Activated T-helper 2 cell treated with anti-CD3 and anti-CD28 coated beads, Interferon-gamma antibody, Interleukin-2, Interleukin-4, amounts not matched to agents 10 μg/mL and 5 μg/mL and 100 μg/mL, durations not matched to agents 14 hours and 24 hours and 36 hours (primary cell): ENCODE measurements around the gene IL1F10. TPM values are rescaled to one million over a fixed set of nuclear protein-coding genes. Genes with fewer than 3 reads are reported as not detected.

Experiments used
- DNase-seq: peaks from one replicate; pipeline ENCODE4 v3.0.0; 2021; ENCODE audit warnings: low spot score
- H3K27ac Mint-ChIP-seq: one replicate; pipeline ENCODE4 v1.8.0; 2021; ENCODE audit warnings: mixed read lengths
- H3K27me3 Mint-ChIP-seq: one replicate; pipeline ENCODE4 v1.8.0; 2021; ENCODE audit warnings: low read depth, mixed read lengths
- H3K36me3 Mint-ChIP-seq: one replicate; pipeline ENCODE4 v1.8.0; 2021; ENCODE audit warnings: low read depth, mixed read lengths
- H3K4me1 Mint-ChIP-seq: one replicate; pipeline ENCODE4 v1.8.0; 2021; ENCODE audit warnings: low read depth, mixed read lengths
- H3K4me3 Mint-ChIP-seq: one replicate; pipeline ENCODE4 v1.8.0; 2021; ENCODE audit warnings: low read depth, mild to moderate bottlenecking, moderate library complexity, mixed read lengths
- H3K9me3 Mint-ChIP-seq: one replicate; pipeline ENCODE4 v1.8.0; 2021; ENCODE audit warnings: mixed read lengths
- intact Hi-C: fragments of 100-400 bp; cut with micrococcal nuclease; formaldehyde crosslinking; loops from one replicate; pipeline ENCODE4 v1.15.1; 2023
- total RNA-seq: library from RNA; stranded (reverse); gene quantifications from 2 replicates; pipeline ENCODE4 v1.2.3, GENCODE V29; 2022

The IL1F10 gene
- total RNA-seq, 1 donor from 2014 or later: not detected

DNA sequence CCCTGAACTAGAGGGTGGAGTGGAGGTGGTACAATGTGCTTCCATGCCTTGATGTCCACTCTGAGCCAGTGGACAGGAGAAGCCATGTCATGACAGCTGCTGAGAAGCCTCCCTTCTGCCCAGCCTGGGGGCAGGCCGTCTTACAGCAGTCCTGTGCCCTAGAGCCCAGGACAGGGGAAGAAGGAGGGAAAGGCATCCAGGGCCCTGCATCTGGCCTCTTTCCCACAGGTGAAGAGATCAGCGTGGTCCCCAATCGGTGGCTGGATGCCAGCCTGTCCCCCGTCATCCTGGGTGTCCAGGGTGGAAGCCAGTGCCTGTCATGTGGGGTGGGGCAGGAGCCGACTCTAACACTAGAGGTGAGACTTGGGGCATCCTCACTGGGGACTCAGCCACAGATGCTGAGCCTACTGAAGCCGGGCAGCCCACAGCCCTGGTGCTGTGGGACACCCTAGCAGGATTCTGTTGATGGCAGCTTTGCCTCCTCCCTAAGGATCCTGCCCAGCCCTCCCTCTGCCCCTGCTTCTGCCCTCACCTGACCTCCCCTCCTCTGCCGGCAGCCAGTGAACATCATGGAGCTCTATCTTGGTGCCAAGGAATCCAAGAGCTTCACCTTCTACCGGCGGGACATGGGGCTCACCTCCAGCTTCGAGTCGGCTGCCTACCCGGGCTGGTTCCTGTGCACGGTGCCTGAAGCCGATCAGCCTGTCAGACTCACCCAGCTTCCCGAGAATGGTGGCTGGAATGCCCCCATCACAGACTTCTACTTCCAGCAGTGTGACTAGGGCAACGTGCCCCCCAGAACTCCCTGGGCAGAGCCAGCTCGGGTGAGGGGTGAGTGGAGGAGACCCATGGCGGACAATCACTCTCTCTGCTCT lies 5.6 kb upstream of the IL1F10 start:
- H3K36me3 Mint-ChIP-seq: no peaks in the 10 kb centered on the region
- intact Hi-C loops: no loop called here
- H3K27ac Mint-ChIP-seq: no peak overlapping the region
- no peak for DNase-seq
- H3K4me1 Mint-ChIP-seq: peaks cover 3% of the 10 kb centered on the region
- peaks cover 8% of the 10 kb centered on the region for H3K27me3 Mint-ChIP-seq
- H3K9me3 Mint-ChIP-seq: peaks cover 4% of the 10 kb centered on the region
- no peak overlapping the region for H3K4me3 Mint-ChIP-seq

GRCh38 chr2:113064281-113064680 lies 3.5 kb upstream of the IL1F10 start:
- intact Hi-C loops: no loop called here
- peaks cover 4% of the 10 kb centered on the region for H3K9me3 Mint-ChIP-seq
- H3K4me3 Mint-ChIP-seq: no peak overlapping the region
- DNase-seq: no peak
- peaks cover 3% of the 10 kb centered on the region for H3K4me1 Mint-ChIP-seq
- peaks cover 9% of the 10 kb centered on the region for H3K27me3 Mint-ChIP-seq
- no peaks in the 10 kb centered on the region for H3K36me3 Mint-ChIP-seq
- H3K27ac Mint-ChIP-seq: no peak overlapping the region

GRCh38 chr2:113064898-113065297 lies 2.9 kb upstream of the IL1F10 start:
- no peak overlapping the region for H3K4me3 Mint-ChIP-seq
- DNase-seq: no peak
- intact Hi-C loops: no loop called here
- no peaks in the 10 kb centered on the region for H3K36me3 Mint-ChIP-seq
- H3K27me3 Mint-ChIP-seq: peaks cover 14% of the 10 kb centered on the region
- H3K4me1 Mint-ChIP-seq: peaks cover 3% of the 10 kb centered on the region
- peaks cover 4% of the 10 kb centered on the region for H3K9me3 Mint-ChIP-seq
- no peak overlapping the region for H3K27ac Mint-ChIP-seq

GRCh38 chr2:113068249-113068648 lies 479 bp downstream of the IL1F10 start:
- H3K9me3 Mint-ChIP-seq: peaks cover 4% of the 10 kb centered on the region
- H3K27ac Mint-ChIP-seq: no peak overlapping the region
- no peaks in the 10 kb centered on the region for H3K4me1 Mint-ChIP-seq
- peaks cover 17% of the 10 kb centered on the region for H3K27me3 Mint-ChIP-seq
- intact Hi-C loops: no loop called here
- DNase-seq: no peak
- H3K36me3 Mint-ChIP-seq: no peaks in the 10 kb centered on the region
- H3K4me3 Mint-ChIP-seq: no peak overlapping the region

- Mint-ChIP-seq H3K4me1 (no peaks in the 10 kb centered on the region), H3K36me3 (no peaks in the 10 kb centered on the region), H3K4me3 (no peak overlapping the region), H3K9me3 (peaks cover 4% of the 10 kb centered on the region), H3K27ac (no peak overlapping the region), H3K27me3 (peaks cover 17% of the 10 kb centered on the region)
- DNase-seq: no peak
- intact Hi-C loops: no loop called here
Observed at GRCh38 chr2:113068706-113069485, 1.1 kb downstream of the IL1F10 start.

DNA sequence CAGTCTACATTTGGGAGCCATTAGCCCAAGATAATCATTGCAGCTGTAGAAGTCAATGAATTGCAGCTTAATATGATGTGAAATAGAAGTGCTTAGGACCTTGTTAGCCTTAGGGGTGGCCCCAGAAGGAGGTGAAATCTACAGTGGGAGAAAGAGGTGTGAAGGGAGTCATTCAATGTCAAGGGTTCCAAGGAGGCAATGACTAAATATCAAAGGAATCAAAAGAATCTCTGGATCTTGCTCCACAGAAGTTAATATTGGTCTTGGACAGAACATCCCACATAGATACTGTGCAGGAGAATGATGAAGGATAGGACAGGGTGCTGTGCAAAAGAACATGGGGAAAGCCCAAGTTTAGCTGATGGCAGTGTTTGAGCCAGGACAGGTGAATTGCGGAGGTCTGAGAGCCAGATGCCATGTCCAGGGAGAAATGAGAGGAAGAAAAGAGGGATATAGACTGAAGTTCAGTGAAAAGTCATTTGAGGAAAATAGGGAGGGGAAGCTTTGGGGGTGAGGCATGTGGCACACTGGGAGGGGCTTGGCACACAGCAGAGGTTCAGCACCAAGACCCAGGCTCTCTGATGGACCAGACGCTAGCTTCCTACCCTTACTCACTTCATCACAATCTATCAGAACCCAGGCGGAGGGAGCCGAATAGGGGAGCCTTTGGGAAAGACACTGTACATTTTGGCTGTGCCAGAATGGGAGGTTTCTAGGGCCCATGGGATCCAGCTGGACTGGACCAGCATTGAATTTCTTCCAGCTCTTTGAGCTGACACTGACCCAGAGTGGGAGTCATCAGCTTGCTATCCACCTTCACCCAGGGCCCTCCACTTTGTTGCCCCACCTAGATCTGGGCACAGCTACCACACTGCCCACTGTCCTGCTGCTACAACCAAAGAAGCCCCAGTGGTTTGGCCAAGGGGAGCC lies 2.2 kb downstream of the IL1F10 start:
- no peaks in the 10 kb centered on the region for H3K36me3 Mint-ChIP-seq
- H3K4me3 Mint-ChIP-seq: no peak overlapping the region
- intact Hi-C loops: no loop called here
- peaks cover 2% of the 10 kb centered on the region for H3K4me1 Mint-ChIP-seq
- no peak for DNase-seq
- H3K9me3 Mint-ChIP-seq: peaks cover 4% of the 10 kb centered on the region
- H3K27ac Mint-ChIP-seq: no peak overlapping the region
- peaks cover 17% of the 10 kb centered on the region for H3K27me3 Mint-ChIP-seq

- intact Hi-C loops: no loop called here
- Mint-ChIP-seq H3K27me3 (peaks cover 15% of the 10 kb centered on the region), H3K4me3 (no peak overlapping the region), H3K9me3 (peaks cover under 1% of the 10 kb centered on the region), H3K27ac (no peak overlapping the region), H3K36me3 (no peaks in the 10 kb centered on the region), H3K4me1 (peaks cover 6% of the 10 kb centered on the region)
- DNase-seq: no peak
Observed at GRCh38 chr2:113070606-113070975, 2.8 kb downstream of the IL1F10 start.

DNA sequence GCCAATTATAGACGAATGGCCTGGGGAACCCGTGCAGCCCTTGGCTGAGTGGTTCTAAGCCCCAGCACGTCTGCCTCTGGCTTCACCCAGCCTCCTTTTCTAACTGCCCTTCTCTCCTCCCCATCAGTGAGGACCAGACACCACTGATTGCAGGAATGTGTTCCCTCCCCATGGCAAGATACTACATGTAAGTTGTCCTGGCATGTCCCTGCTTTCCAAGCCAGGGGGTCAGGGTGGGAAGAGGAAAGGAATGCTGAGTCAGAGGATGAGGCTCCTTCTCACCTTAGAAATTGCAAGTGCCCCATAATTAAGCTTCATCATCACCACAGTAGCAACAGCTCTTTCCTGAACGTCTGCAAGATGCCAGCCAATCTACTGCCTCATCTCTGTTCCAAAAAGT lies 4.8 kb downstream of the IL1F10 start:
- intact Hi-C loops: no loop called here
- peaks cover 6% of the 10 kb centered on the region for H3K4me1 Mint-ChIP-seq
- peaks cover 21% of the 10 kb centered on the region for H3K27me3 Mint-ChIP-seq
- no peak for DNase-seq
- H3K9me3 Mint-ChIP-seq: no peaks in the 10 kb centered on the region
- H3K36me3 Mint-ChIP-seq: no peaks in the 10 kb centered on the region
- H3K27ac Mint-ChIP-seq: no peak overlapping the region
- no peak overlapping the region for H3K4me3 Mint-ChIP-seq

DNA sequence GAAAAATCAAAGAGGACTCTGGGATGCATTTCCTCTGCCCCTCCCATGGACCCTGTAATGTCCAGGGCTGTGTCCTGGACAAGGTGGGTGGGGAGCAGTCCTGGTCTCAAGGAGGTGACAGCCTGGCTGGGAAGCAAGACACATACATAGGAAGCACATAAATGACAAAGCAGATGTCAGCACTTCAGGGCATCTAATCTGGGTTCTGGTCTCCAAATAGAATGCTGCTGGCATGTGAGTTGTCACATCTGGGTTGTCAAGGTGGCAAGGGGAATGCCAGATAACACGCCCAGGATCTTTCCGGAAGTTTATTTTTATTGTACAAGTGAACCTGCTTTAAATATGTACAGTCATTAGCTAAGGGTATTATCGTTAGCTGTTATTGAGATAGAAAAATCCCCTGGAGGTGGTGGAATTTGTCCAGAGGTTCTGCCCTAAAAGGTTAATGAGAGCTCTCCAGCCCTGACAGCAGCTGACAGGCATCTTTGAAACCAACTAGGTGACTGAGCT lies 5.6 kb downstream of the IL1F10 start:
- intact Hi-C loops: no loop called here
- no peak for DNase-seq
- Mint-ChIP-seq H3K27me3 (peaks cover 24% of the 10 kb centered on the region), H3K4me1 (peaks cover 6% of the 10 kb centered on the region), H3K36me3 (no peaks in the 10 kb centered on the region), H3K9me3 (no peaks in the 10 kb centered on the region), H3K4me3 (no peak overlapping the region), H3K27ac (no peak overlapping the region)

DNA sequence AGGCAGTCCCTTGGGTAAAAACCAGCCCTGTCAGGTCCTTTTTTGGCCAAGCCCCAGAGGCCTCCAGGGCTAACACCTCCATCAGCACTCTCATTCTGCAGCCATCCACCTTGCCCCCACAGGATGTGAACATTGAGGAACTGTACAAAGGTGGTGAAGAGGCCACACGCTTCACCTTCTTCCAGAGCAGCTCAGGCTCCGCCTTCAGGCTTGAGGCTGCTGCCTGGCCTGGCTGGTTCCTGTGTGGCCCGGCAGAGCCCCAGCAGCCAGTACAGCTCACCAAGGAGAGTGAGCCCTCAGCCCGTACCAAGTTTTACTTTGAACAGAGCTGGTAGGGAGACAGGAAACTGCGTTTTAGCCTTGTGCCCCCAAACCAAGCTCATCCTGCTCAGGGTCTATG lies 7.3 kb downstream of the IL1F10 start:
- DNase-seq: no peak
- Mint-ChIP-seq H3K4me1 (peaks cover 6% of the 10 kb centered on the region), H3K27me3 (peaks cover 13% of the 10 kb centered on the region), H3K36me3 (no peaks in the 10 kb centered on the region), H3K27ac (no peak overlapping the region), H3K9me3 (no peaks in the 10 kb centered on the region), H3K4me3 (no peak overlapping the region)
- intact Hi-C loops: no loop called here

- H3K4me1 Mint-ChIP-seq: peaks cover 6% of the 10 kb centered on the region
- no peaks in the 10 kb centered on the region for H3K36me3 Mint-ChIP-seq
- no peak overlapping the region for H3K4me3 Mint-ChIP-seq
- intact Hi-C loops: no loop called here
- H3K9me3 Mint-ChIP-seq: no peaks in the 10 kb centered on the region
- DNase-seq: no peak
- H3K27ac Mint-ChIP-seq: no peak overlapping the region
- peaks cover 12% of the 10 kb centered on the region for H3K27me3 Mint-ChIP-seq
Observed at GRCh38 chr2:113075600-113075999, 7.8 kb downstream of the IL1F10 start.

DNA sequence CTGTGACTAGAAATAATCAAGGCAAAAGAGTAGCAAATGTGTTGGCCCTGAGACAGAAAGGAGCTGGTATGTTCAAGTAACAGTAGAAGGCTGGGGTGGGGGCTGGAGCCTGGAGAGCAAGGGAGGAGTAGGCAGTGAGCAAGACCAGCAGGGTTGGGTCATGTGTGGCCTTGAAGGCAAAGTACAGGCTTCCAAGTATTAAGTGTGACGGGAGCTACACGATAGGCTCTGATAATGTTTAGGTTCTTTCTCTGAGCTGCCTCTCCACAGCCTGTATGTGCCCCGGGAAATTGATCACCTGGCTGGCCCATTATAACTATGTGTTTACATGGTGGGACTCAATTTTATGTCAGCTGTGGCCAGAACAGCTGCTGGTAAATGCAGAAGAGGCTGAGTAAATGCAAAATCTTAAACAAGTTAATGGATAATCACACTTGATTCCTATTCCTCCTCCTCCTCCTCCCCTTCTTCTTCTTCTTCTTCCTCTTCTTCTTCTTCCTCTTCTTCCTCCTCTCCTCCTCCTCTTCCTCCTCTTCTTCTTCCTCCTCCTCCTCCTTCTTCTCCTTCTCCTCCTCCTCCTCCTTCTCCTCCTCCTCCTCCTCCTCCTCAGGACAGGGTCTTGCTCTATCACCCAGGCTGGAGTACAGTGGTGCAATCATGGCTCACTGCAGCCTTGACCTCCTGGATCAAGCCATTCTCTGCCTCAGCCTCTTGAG lies 9.3 kb downstream of the IL1F10 start:
- Mint-ChIP-seq H3K27me3 (peaks cover 11% of the 10 kb centered on the region), H3K27ac (no peak overlapping the region)

More for the DNA sequence above, 9.3 kb downstream of the IL1F10 start:
- Mint-ChIP-seq H3K4me3 (no peak overlapping the region), H3K4me1 (peaks cover 6% of the 10 kb centered on the region), H3K9me3 (no peaks in the 10 kb centered on the region), H3K36me3 (no peaks in the 10 kb centered on the region)
- intact Hi-C loops: no loop called here
- no peak for DNase-seq
